Subcutaneous adipose tissue (tissue), 4 donors: ENCODE results near the gene CEACAM5. TPM values are rescaled to one million over a fixed set of nuclear protein-coding genes. Genes with fewer than 3 reads are reported as not detected.

ENCODE experiments used
- total RNA-seq, 4 donors: library from RNA; depleted of rRNA; stranded (reverse); fragments of >200 nt; gene quantifications; one replicate each; pipeline ENCODE4 v1.1.0, GENCODE V29; 2016
- TF ChIP-seq, protein P1 (sequence below): fragments of 450-650 bp; IDR thresholded peaks from one replicate; pipeline ENCODE4 v1.5.1; 2016; ENCODE audit warnings: low read depth, mild to moderate bottlenecking, control low read depth, antibody characterized with exemption, moderate library complexity

The CEACAM5 gene
- total RNA-seq, 4 donors from 2014 or later = 0.17 to 1.6 TPM; not detected in 2

DNA sequence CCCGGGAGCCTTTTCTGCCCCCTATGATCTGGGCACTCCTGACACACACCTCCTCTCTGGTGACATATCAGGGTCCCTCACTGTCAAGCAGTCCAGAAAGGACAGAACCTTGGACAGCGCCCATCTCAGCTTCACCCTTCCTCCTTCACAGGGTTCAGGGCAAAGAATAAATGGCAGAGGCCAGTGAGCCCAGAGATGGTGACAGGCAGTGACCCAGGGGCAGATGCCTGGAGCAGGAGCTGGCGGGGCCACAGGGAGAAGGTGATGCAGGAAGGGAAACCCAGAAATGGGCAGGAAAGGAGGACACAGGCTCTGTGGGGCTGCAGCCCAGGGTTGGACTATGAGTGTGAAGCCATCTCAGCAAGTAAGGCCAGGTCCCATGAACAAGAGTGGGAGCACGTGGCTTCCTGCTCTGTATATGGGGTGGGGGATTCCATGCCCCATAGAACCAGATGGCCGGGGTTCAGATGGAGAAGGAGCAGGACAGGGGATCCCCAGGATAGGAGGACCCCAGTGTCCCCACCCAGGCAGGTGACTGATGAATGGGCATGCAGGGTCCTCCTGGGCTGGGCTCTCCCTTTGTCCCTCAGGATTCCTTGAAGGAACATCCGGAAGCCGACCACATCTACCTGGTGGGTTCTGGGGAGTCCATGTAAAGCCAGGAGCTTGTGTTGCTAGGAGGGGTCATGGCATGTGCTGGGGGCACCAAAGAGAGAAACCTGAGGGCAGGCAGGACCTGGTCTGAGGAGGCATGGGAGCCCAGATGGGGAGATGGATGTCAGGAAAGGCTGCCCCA, 11.8 kb upstream of the CEACAM5 start:
- TF ChIP-seq, protein P1, sequence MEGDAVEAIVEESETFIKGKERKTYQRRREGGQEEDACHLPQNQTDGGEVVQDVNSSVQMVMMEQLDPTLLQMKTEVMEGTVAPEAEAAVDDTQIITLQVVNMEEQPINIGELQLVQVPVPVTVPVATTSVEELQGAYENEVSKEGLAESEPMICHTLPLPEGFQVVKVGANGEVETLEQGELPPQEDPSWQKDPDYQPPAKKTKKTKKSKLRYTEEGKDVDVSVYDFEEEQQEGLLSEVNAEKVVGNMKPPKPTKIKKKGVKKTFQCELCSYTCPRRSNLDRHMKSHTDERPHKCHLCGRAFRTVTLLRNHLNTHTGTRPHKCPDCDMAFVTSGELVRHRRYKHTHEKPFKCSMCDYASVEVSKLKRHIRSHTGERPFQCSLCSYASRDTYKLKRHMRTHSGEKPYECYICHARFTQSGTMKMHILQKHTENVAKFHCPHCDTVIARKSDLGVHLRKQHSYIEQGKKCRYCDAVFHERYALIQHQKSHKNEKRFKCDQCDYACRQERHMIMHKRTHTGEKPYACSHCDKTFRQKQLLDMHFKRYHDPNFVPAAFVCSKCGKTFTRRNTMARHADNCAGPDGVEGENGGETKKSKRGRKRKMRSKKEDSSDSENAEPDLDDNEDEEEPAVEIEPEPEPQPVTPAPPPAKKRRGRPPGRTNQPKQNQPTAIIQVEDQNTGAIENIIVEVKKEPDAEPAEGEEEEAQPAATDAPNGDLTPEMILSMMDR = no peak

DNA sequence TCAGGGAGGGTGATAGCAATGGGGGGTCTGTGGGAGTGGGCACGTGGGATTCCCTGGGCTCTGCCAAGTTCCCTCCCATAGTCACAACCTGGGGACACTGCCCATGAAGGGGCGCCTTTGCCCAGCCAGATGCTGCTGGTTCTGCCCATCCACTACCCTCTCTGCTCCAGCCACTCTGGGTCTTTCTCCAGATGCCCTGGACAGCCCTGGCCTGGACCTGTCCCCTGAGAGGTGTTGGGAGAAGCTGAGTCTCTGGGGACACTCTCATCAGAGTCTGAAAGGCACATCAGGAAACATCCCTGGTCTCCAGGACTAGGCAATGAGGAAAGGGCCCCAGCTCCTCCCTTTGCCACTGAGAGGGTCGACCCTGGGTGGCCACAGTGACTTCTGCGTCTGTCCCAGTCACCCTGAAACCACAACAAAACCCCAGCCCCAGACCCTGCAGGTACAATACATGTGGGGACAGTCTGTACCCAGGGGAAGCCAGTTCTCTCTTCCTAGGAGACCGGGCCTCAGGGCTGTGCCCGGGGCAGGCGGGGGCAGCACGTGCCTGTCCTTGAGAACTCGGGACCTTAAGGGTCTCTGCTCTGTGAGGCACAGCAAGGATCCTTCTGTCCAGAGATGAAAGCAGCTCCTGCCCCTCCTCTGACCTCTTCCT, 11.1 kb upstream of the CEACAM5 start:
- TF ChIP-seq, protein P1 = no peak

DNA sequence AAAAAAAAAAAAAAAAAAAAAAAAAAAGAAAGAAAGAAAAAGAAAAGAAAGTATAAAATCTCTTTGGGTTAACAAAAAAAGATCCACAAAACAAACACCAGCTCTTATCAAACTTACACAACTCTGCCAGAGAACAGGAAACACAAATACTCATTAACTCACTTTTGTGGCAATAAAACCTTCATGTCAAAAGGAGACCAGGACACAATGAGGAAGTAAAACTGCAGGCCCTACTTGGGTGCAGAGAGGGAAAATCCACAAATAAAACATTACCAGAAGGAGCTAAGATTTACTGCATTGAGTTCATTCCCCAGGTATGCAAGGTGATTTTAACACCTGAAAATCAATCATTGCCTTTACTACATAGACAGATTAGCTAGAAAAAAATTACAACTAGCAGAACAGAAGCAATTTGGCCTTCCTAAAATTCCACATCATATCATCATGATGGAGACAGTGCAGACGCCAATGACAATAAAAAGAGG, 9.6 kb upstream of the CEACAM5 start:
- TF ChIP-seq, protein P1 = no peak

DNA sequence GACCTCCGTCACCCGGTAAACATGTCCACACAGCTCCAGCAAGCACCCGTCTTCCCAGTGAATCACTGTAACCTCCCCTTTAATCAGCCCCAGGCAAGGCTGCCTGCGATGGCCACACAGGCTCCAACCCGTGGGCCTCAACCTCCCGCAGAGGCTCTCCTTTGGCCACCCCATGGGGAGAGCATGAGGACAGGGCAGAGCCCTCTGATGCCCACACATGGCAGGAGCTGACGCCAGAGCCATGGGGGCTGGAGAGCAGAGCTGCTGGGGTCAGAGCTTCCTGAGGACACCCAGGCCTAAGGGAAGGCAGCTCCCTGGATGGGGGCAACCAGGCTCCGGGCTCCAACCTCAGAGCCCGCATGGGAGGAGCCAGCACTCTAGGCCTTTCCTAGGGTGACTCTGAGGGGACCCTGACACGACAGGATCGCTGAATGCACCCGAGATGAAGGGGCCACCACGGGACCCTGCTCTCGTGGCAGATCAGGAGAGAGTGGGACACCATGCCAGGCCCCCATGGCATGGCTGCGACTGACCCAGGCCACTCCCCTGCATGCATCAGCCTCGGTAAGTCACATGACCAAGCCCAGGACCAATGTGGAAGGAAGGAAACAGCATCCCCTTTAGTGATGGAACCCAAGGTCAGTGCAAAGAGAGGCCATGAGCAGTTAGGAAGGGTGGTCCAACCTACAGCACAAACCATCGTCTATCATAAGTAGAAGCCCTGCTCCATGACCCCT, 9.0 kb upstream of the CEACAM5 start:
- TF ChIP-seq, protein P1 = no peak

DNA sequence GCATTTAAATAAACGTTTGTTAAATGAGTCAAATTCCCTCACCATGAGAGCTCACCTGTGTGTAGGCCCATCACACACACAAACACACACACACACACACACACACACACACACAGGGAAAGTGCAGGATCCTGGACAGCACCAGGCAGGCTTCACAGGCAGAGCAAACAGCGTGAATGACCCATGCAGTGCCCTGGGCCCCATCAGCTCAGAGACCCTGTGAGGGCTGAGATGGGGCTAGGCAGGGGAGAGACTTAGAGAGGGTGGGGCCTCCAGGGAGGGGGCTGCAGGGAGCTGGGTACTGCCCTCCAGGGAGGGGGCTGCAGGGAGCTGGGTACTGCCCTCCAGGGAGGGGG, 8.5 kb upstream of the CEACAM5 start:
- TF ChIP-seq, protein P1 = no peak

DNA sequence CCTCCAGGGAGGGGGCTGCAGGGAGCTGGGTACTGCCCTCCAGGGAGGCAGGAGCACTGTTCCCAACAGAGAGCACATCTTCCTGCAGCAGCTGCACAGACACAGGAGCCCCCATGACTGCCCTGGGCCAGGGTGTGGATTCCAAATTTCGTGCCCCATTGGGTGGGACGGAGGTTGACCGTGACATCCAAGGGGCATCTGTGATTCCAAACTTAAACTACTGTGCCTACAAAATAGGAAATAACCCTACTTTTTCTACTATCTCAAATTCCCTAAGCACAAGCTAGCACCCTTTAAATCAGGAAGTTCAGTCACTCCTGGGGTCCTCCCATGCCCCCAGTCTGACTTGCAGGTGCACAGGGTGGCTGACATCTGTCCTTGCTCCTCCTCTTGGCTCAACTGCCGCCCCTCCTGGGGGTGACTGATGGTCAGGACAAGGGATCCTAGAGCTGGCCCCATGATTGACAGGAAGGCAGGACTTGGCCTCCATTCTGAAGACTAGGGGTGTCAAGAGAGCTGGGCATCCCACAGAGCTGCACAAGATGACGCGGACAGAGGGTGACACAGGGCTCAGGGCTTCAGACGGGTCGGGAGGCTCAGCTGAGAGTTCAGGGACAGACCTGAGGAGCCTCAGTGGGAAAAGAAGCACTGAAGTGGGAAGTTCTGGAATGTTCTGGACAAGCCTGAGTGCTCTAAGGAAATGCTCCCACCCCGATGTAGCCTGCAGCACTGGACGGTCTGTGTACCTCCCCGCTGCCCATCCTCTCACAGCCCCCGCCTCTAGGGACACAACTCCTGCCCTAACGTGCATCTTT, 7.8 kb upstream of the CEACAM5 start:
- TF ChIP-seq, protein P1 = no peak
